Mononuclear cell (primary cell): ENCODE measurements around the gene PMM2. TPM values are rescaled to one million over a fixed set of nuclear protein-coding genes. Genes with fewer than 3 reads are reported as not detected.
"Not testable (repeated sequence)": the region's sequence is repeated elsewhere in the genome, so short reads cannot be mapped to it uniquely, and the experiment has no call there.

Experiments used
- H3K27me3 ChIP-seq: 2 replicates; pipeline ENCODE4 v1.6.0; 2011; ENCODE audit warnings: low read length, control low read depth; ENCODE audit not compliant: insufficient read depth
- H3K4me1 ChIP-seq: 2 replicates; pipeline ENCODE4 v1.5.1; 2011; ENCODE audit warnings: mild to moderate bottlenecking, low read length, control low read depth; ENCODE audit not compliant: insufficient read depth
- H3K4me3 ChIP-seq: 2 replicates; pipeline ENCODE4 v1.5.1; 2011; ENCODE audit warnings: mild to moderate bottlenecking, low read length, moderate library complexity
- H3K9me3 ChIP-seq: 2 replicates; pipeline ENCODE4 v1.5.1; 2011; ENCODE audit warnings: low read depth, mild to moderate bottlenecking, control low read depth, low read length
- total RNA-seq: library from RNA; depleted of rRNA; stranded (reverse); fragments of >200 nt; gene quantifications from one replicate; pipeline ENCODE4 v1.2.3, GENCODE V29; 2012

The PMM2 gene
- total RNA-seq, 1 donor: 19.7 TPM

DNA sequence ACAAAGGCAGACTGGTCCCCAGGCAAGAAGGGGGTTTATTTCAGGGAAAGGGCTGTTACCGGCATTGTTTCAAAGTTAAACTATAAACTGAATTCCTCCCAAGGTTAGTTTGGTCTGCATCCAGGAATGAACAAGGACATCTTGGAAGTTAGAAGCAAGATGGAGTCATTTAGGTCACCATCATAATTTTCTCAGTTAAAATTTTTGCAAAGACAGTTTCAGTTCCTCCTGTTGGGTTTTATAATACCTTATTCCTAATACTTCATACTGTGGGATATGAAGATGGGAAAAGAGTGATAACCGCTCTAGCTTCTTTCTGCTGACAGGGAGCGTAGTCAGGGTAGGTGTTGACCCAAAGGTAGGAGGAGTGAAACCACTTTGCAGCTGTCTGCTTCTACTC lies 24.8 kb downstream of the PMM2 start:
- H3K9me3 ChIP-seq: no peaks in the 10 kb centered on the region

DNA sequence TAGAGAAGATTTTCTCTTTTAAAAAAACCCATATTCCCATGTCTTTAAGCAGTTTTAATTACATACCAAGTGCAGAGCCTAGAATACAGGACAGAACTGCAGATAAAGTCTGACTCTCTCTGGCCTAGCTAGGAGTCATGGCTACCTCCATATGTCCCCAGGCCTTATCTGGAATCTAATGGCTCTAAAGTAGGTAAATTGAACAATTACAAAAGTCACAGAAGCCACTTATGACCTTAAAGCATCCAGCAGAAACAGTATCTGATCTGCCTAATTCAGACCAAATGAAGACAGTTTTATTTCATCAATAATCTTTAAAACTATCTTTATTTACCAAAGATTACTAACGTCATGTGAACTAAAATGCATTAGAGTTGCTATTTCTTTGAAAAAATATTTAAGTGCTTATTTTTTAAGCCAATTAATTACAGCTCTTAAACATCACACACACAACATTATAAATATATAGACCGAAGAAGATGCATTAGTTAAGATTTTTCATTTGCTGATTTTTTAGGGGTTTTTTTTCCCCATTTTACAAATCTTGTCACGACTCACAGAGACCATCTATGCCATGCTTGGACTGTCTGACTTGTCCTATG lies 28.7 kb downstream of the PMM2 start:
- Histone ChIP-seq H3K4me3 (no peak overlapping the region), H3K9me3 (no peaks in the 10 kb centered on the region), H3K4me1 (no peaks in the 10 kb centered on the region), H3K27me3 (no peaks in the 10 kb centered on the region)

More for the DNA sequence above, 24.8 kb downstream of the PMM2 start:
- Histone ChIP-seq H3K4me1 (no peaks in the 10 kb centered on the region), H3K27me3 (no peaks in the 10 kb centered on the region), H3K4me3 (no peak overlapping the region)

- H3K9me3 ChIP-seq: no peaks in the 10 kb centered on the region
- H3K4me1 ChIP-seq: no peaks in the 10 kb centered on the region
- no peaks in the 10 kb centered on the region for H3K27me3 ChIP-seq
- H3K4me3 ChIP-seq: no peak overlapping the region
Measured at GRCh38 chr16:8828541-8829165, 31.0 kb downstream of the PMM2 start.

DNA sequence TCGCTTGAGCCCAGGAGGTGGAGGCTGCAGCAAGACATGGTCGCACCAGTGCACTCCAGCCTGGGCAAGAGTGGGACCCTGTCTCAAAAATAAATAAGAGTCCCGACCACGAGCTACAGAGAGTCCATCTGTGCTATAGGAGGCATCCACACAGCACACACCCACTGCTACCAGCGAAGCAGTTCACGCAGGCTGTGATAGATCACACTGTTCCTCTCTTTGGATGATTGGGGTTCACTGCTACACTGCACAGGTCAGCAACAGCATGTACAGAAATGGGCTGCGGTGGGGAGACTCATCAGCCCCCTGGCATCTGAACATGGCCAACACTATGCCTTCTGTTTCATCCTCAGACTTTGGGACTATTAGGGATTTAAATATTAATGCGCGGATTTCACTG lies 33.8 kb downstream of the PMM2 start:
- Histone ChIP-seq H3K4me1 (peaks cover 3% of the 10 kb centered on the region), H3K27me3 (no peaks in the 10 kb centered on the region), H3K9me3 (no peaks in the 10 kb centered on the region), H3K4me3 (no peak overlapping the region)

GRCh38 chr16:8831871-8832716 lies 34.5 kb downstream of the PMM2 start:
- no peak overlapping the region for H3K4me3 ChIP-seq
- peaks cover 3% of the 10 kb centered on the region for H3K4me1 ChIP-seq
- no peaks in the 10 kb centered on the region for H3K27me3 ChIP-seq
- H3K9me3 ChIP-seq: no peaks in the 10 kb centered on the region

GRCh38 chr16:8832717-8833105 lies 35.1 kb downstream of the PMM2 start:
- H3K4me3 ChIP-seq: no peak overlapping the region
- peaks cover 3% of the 10 kb centered on the region for H3K4me1 ChIP-seq
- no peaks in the 10 kb centered on the region for H3K9me3 ChIP-seq
- H3K27me3 ChIP-seq: no peaks in the 10 kb centered on the region

- H3K4me1 ChIP-seq, H3K9me3 ChIP-seq, H3K4me3 ChIP-seq, H3K27me3 ChIP-seq: not testable (repeated sequence)
Measured at GRCh38 chr16:8836797-8837196, 39.2 kb downstream of the PMM2 start.

DNA sequence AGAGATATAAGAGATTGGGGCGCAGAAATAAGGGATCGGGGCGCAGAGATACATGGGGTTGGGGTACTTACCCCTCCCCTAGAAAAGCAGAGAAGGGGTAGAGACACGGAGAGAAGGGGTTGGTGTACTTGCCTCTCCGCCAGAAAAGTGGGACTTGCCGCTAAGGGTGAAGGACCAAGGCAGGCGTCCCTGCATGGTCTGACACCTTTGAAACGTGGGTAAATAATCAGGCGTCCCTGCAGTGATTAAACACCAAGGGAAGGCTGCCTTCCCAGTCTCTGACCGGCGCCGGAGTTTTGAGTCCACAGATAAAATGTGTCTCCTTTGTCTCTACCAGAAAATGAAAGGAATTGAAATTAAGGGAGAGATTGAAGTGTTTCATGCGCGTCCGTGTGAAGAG lies 40.0 kb downstream of the PMM2 start:
- not testable (repeated sequence) for H3K4me3 ChIP-seq, H3K27me3 ChIP-seq, H3K9me3 ChIP-seq

DNA sequence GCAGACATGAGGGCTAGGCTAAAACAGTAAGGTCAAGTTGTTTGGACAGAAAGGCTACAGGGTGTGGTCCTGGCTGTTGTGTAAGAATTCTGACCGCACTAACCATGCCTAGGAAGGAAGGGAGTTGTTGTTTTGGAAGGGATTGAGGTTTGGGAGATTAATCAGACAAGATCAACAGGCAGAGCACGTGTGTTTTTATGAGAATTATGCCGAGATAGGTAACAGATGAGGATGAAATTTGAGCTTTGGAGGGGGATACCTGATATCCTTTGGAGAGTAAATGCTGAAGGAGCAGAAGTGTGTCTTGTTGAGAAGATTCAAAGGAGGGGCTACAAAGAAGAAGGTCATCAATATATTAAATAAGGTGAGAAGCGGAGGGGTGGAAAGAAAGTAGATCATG lies 44.4 kb downstream of the PMM2 start:
- H3K4me1 ChIP-seq, H3K27me3 ChIP-seq, H3K4me3 ChIP-seq, H3K9me3 ChIP-seq: not testable (repeated sequence)

More for the DNA sequence above, 40.0 kb downstream of the PMM2 start:
- not testable (repeated sequence) for H3K4me1 ChIP-seq

DNA sequence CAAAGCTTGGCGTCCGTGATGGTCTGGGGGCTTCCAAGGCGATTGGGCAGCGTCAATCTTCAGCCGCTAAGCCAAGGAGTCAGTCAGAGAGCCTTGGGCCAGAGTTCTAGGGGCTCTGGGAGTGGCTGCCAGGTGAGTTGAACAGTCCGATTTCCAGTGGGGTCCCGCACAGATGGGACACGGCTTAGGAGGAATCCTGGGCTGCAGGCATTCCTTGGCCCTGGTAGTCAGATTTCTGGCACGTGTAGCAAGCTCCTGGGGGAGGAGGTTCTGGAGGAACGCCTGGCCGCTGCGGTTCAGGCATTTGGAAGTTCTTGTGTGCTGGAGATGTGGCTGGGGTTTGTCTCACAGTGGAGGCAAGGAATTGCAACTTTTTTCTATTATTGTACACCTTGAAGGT lies 45.7 kb downstream of the PMM2 start:
- H3K4me1 ChIP-seq, H3K27me3 ChIP-seq, H3K9me3 ChIP-seq, H3K4me3 ChIP-seq: not testable (repeated sequence)

- Histone ChIP-seq H3K4me3 (no peak overlapping the region), H3K9me3 (no peaks in the 10 kb centered on the region), H3K27me3 (no peaks in the 10 kb centered on the region), H3K4me1 (peaks cover 21% of the 10 kb centered on the region)
Measured at GRCh38 chr16:8845699-8846298, 48.2 kb downstream of the PMM2 start.

DNA sequence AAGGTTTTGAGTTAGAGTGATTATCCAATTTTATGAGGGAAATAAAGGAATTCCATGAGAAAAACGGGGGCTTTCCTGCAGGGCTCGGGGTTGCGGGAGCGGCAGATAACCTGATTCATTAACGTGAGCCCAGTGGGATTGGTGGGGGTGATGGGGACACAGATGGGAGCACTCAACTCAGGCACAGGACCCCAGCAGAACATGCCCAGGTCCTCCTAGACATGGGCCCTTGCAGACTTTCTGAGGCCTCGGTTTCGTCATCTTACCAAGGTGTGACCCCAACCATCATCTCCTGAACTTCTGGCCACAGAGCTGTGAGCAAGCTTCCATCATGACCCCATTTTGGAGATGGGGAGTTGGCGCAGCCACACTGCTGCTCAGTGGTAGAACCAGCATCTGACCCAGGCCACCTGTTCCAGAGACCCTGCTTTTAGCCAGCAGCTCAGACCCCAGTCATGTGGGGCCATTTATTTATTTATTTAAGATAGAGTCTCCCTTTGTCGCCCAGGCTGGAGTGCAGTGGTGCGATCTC lies 48.8 kb downstream of the PMM2 start:
- Histone ChIP-seq H3K4me3 (no peak overlapping the region), H3K27me3 (no peaks in the 10 kb centered on the region), H3K4me1 (peaks cover 23% of the 10 kb centered on the region), H3K9me3 (no peaks in the 10 kb centered on the region)

DNA sequence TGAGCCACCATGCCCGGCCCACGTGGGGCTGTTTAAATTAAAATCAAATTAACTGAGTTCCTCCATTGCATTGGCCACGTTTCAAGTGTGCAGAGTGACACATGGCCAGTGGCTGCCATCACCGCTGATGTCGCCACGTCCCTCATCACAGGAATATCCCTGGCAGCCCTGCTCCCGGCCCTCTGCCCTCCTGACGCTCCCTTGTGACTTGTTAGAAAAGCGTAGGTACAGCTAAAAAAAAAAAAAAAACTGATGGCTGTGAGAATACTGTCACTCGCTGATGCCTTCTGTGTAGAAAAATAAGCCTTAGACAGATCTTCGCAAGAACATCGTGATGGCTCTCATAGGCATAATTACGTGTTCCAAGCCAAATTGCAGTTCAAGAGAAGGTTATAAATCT lies 49.5 kb downstream of the PMM2 start:
- H3K4me1 ChIP-seq: peaks cover 23% of the 10 kb centered on the region
- H3K27me3 ChIP-seq: no peaks in the 10 kb centered on the region
- H3K9me3 ChIP-seq: no peaks in the 10 kb centered on the region
- no peak overlapping the region for H3K4me3 ChIP-seq

GRCh38 chr16:8847623-8848022 lies 50.0 kb downstream of the PMM2 start:
- Histone ChIP-seq H3K9me3 (no peaks in the 10 kb centered on the region), H3K4me1 (peaks cover 23% of the 10 kb centered on the region), H3K4me3 (no peak overlapping the region), H3K27me3 (no peaks in the 10 kb centered on the region)
